ENCODE results near the gene DCBLD1.

Gene DCBLD1

DNA sequence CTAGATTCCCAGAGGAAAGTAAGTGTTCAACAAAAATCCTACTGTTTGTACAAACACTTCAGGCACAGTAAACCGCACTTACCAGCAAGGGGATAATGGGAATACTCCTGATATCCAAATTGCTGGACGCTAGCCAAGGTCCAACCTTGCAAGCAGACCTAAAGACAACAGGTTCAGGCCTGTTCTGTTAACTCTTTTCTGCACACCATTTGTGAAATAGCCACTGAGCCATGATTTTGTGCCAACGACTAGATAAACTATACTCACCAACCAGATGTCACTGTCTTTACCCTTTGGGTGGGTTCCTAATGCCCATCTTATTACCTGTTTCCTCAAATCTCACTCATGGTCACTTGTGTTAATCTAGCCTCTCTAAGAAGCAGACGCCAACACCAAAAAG lies 76.3 kb downstream of the DCBLD1 start:
- Histone ChIP-seq H3K27me3 (ENCODE audit: control insufficient read depth, insufficient read depth, low read length) (no peaks in the 10 kb centered on the region), H3K36me3 (ENCODE audit: control insufficient read depth, insufficient read depth, low read length) (peaks cover 3% of the 10 kb centered on the region), H3K27ac (ENCODE audit: low read depth, low read length) (no peak overlapping the region), H3K4me3 (ENCODE audit: low read length) (no peak overlapping the region), H3K9ac (ENCODE audit: low read length) (no peak overlapping the region), H3K4me1 (ENCODE audit: control insufficient read depth, insufficient read depth, low read length) (no peaks in the 10 kb centered on the region)

GRCh38 chr6:117559299-117559698 lies 76.8 kb downstream of the DCBLD1 start:
- no peaks in the 10 kb centered on the region for H3K27me3 ChIP-seq (ENCODE audit: control insufficient read depth, insufficient read depth, low read length)
- no peak overlapping the region for H3K4me3 ChIP-seq (ENCODE audit: low read length)
- peaks cover 3% of the 10 kb centered on the region for H3K36me3 ChIP-seq (ENCODE audit: control insufficient read depth, insufficient read depth, low read length)
- H3K27ac ChIP-seq (ENCODE audit: low read depth, low read length), result no peak overlapping the region
- no peaks in the 10 kb centered on the region for H3K4me1 ChIP-seq (ENCODE audit: control insufficient read depth, insufficient read depth, low read length)
- H3K9ac ChIP-seq (ENCODE audit: low read length), result no peak overlapping the region

GRCh38 chr6:117561128-117561527 lies 78.7 kb downstream of the DCBLD1 start:
- Histone ChIP-seq H3K4me3 (ENCODE audit: low read length) (no peak overlapping the region), H3K4me1 (ENCODE audit: control insufficient read depth, insufficient read depth, low read length) (no peaks in the 10 kb centered on the region), H3K9ac (ENCODE audit: low read length) (no peak overlapping the region), H3K36me3 (ENCODE audit: control insufficient read depth, insufficient read depth, low read length) (peaks cover 6% of the 10 kb centered on the region), H3K27ac (ENCODE audit: low read depth, low read length) (no peak overlapping the region), H3K27me3 (ENCODE audit: control insufficient read depth, insufficient read depth, low read length) (no peaks in the 10 kb centered on the region)

DNA sequence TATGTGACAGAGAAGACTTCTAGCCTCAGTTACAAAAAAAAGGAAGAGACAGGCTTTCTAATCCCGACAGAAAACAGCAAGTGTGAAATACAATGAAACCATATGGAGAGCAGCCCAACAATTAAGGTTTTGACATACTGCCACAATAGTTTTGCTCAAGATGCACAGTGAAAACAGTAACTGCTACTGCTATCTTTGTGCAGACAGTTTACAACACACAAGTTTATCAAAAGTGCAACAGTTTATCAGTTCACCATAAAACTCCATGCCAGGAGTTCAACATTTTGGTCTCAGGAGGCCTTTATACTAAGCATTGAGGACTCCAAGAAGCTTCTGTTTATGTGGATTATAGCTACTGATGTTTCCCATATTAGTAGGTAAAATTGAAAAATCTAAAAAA lies 82.2 kb downstream of the DCBLD1 start:
- H3K4me1 ChIP-seq (ENCODE audit: control insufficient read depth, insufficient read depth, low read length), result no peaks in the 10 kb centered on the region
- peaks cover 14% of the 10 kb centered on the region for H3K36me3 ChIP-seq (ENCODE audit: control insufficient read depth, insufficient read depth, low read length)
- H3K9ac ChIP-seq (ENCODE audit: low read length), result no peak overlapping the region
- no peaks in the 10 kb centered on the region for H3K27me3 ChIP-seq (ENCODE audit: control insufficient read depth, insufficient read depth, low read length)
- H3K27ac ChIP-seq (ENCODE audit: low read depth, low read length), result no peak overlapping the region
- no peak overlapping the region for H3K4me3 ChIP-seq (ENCODE audit: low read length)

- no peak overlapping the region for H3K9ac ChIP-seq (ENCODE audit: low read length)
- peaks cover 14% of the 10 kb centered on the region for H3K36me3 ChIP-seq (ENCODE audit: control insufficient read depth, insufficient read depth, low read length)
- no peaks in the 10 kb centered on the region for H3K27me3 ChIP-seq (ENCODE audit: control insufficient read depth, insufficient read depth, low read length)
- H3K4me3 ChIP-seq (ENCODE audit: low read length), result no peak overlapping the region
- no peaks in the 10 kb centered on the region for H3K4me1 ChIP-seq (ENCODE audit: control insufficient read depth, insufficient read depth, low read length)
- H3K27ac ChIP-seq (ENCODE audit: low read depth, low read length), result no peak overlapping the region
Measured at GRCh38 chr6:117568247-117568646, 85.8 kb downstream of the DCBLD1 start.

DNA sequence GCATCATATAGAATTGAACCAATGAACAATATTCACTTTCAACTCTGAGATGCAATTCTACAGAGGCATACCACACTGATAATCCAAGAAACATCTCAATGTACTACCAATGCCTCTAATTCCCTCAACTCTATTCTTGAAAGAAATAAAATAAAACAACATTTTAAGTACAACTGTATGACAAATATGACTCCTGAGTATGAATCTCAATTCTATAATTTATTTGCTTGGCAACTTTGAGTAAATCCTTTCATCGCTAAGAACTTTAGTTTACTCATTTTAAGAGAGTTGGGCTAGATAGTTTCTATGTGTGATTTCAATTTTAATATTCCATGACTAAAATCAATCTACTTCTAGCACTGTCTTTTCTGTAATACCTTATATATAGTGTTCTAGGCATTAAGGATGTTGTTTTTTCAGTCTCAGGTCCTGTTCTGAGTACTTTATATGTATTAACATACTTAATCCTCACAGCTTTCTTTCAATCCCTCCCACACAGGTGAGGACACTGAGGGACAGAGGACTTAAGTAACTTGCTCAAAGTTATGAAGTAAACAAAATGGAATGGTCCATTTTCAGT lies 86.4 kb downstream of the DCBLD1 start:
- peaks cover 14% of the 10 kb centered on the region for H3K36me3 ChIP-seq (ENCODE audit: control insufficient read depth, insufficient read depth, low read length)
- no peak overlapping the region for H3K27ac ChIP-seq (ENCODE audit: low read depth, low read length)
- H3K9ac ChIP-seq (ENCODE audit: low read length), result no peak overlapping the region
- H3K27me3 ChIP-seq (ENCODE audit: control insufficient read depth, insufficient read depth, low read length), result no peaks in the 10 kb centered on the region
- H3K4me3 ChIP-seq (ENCODE audit: low read length), result no peak overlapping the region
- no peaks in the 10 kb centered on the region for H3K4me1 ChIP-seq (ENCODE audit: control insufficient read depth, insufficient read depth, low read length)

DNA sequence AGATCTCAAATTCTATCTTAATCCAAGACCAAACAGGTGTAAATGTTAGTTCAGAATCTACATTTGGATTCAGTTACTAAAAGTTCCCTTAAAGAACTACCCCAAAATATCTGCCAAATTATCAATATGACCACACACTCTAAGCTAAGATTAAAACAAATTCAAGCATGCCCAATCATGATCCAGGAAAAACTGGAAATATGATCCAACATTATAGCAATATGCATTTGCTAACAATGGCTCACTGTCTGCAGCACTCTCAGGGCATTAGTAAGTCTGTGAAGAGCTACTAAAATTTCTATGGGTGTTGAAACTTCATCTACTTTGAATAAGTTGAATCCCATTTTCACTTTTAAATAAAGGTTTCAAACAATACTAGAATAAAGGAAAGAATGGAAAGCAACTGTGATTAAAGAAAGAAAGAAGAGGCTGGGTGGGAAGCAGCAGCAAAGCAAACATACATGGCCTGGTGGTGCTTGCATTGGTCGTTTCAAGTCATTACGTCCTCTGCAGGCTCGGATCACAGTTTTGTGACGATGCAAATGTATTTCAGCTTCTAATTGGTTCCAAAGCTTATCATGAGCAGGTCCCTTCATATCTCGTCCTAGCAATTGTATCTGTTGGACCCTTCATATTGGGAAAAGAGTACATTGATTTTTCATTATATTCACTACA lies 90.7 kb downstream of the DCBLD1 start:
- H3K4me3 ChIP-seq (ENCODE audit: low read length), result no peak overlapping the region
- no peak overlapping the region for H3K9ac ChIP-seq (ENCODE audit: low read length)
- no peaks in the 10 kb centered on the region for H3K27me3 ChIP-seq (ENCODE audit: control insufficient read depth, insufficient read depth, low read length)
- no peak overlapping the region for H3K27ac ChIP-seq (ENCODE audit: low read depth, low read length)
- H3K36me3 ChIP-seq (ENCODE audit: control insufficient read depth, insufficient read depth, low read length), result peaks cover 9% of the 10 kb centered on the region
- no peaks in the 10 kb centered on the region for H3K4me1 ChIP-seq (ENCODE audit: control insufficient read depth, insufficient read depth, low read length)

- H3K27me3 ChIP-seq (ENCODE audit: control insufficient read depth, insufficient read depth, low read length), result no peaks in the 10 kb centered on the region
- no peak overlapping the region for H3K9ac ChIP-seq (ENCODE audit: low read length)
- H3K4me1 ChIP-seq (ENCODE audit: control insufficient read depth, insufficient read depth, low read length), result no peaks in the 10 kb centered on the region
- no peak overlapping the region for H3K27ac ChIP-seq (ENCODE audit: low read depth, low read length)
- H3K4me3 ChIP-seq (ENCODE audit: low read length), result no peak overlapping the region
- peaks cover 7% of the 10 kb centered on the region for H3K36me3 ChIP-seq (ENCODE audit: control insufficient read depth, insufficient read depth, low read length)
Measured at GRCh38 chr6:117574198-117574597, 91.7 kb downstream of the DCBLD1 start.

DNA sequence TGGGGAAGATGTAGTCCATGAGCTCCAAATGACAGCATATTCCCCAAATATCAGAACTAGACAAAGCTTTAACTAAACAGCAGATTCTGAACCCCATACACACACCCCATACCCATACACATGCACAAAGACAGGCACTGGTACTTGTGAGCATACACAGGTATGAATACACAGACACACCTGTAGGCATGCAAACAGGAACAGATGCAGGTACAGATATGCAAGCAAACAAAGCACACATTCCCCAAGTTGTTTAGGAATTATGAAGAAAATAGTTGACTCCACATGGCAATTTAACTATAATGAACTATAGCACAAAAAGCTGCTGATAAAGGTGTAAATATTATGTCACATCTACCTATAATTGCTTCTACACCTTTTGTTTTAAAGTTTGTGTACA lies 103.2 kb downstream of the DCBLD1 start:
- no peaks in the 10 kb centered on the region for H3K4me1 ChIP-seq (ENCODE audit: control insufficient read depth, insufficient read depth, low read length)
- no peak overlapping the region for H3K9ac ChIP-seq (ENCODE audit: low read length)
- no peak overlapping the region for H3K27ac ChIP-seq (ENCODE audit: low read depth, low read length)
- peaks cover 3% of the 10 kb centered on the region for H3K36me3 ChIP-seq (ENCODE audit: control insufficient read depth, insufficient read depth, low read length)
- H3K27me3 ChIP-seq (ENCODE audit: control insufficient read depth, insufficient read depth, low read length), result no peaks in the 10 kb centered on the region
- no peak overlapping the region for H3K4me3 ChIP-seq (ENCODE audit: low read length)

GRCh38 chr6:117590447-117590846 lies 108.0 kb downstream of the DCBLD1 start:
- Histone ChIP-seq H3K4me1 (ENCODE audit: control insufficient read depth, insufficient read depth, low read length) (no peaks in the 10 kb centered on the region), H3K36me3 (ENCODE audit: control insufficient read depth, insufficient read depth, low read length) (peaks cover 3% of the 10 kb centered on the region), H3K9ac (ENCODE audit: low read length) (no peak overlapping the region), H3K4me3 (ENCODE audit: low read length) (no peak overlapping the region), H3K27me3 (ENCODE audit: control insufficient read depth, insufficient read depth, low read length) (no peaks in the 10 kb centered on the region), H3K27ac (ENCODE audit: low read depth, low read length) (no peak overlapping the region)

- Histone ChIP-seq H3K4me1 (ENCODE audit: control insufficient read depth, insufficient read depth, low read length) (no peaks in the 10 kb centered on the region), H3K4me3 (ENCODE audit: low read length) (no peak overlapping the region), H3K27ac (ENCODE audit: low read depth, low read length) (no peak overlapping the region), H3K36me3 (ENCODE audit: control insufficient read depth, insufficient read depth, low read length) (peaks cover 3% of the 10 kb centered on the region), H3K27me3 (ENCODE audit: control insufficient read depth, insufficient read depth, low read length) (no peaks in the 10 kb centered on the region), H3K9ac (ENCODE audit: low read length) (no peak overlapping the region)
Measured at GRCh38 chr6:117591405-117591804, 108.9 kb downstream of the DCBLD1 start.

DNA sequence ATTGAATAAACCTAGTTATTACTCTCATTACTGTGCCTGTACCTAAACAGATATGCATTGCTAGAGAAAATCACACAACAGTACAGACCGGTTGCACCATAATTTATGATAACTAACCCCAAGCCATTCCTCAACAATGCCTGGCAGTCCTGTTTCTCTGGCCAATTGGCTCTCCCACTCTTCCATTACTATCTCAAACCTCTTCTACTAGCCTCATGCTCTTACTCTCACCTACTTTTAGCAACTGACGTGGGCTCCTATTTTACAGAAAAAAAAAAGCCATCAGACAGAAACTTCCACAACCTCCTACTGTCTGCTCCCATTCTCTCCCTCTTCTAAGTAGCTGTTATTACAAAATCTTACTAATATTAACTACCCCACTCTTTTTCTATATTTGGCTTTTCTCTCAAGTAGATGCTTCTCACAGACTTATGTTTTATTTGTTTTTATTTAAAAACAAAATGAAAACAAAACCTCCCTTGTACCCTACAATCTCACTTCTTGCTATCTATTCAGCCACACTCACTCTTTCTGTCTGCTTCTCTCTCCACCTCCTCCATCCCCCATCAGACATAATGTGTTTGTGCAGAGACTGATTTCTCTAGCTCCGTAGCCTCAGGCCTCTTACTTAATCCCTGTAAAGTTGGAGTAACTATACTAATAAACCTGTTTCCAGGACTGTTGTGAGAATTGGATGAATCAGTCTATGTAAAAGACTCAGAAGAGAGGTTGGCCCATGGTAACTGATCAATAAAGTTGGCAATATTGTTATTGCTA lies 110.7 kb downstream of the DCBLD1 start:
- H3K36me3 ChIP-seq (ENCODE audit: control insufficient read depth, insufficient read depth, low read length), result peaks cover 3% of the 10 kb centered on the region
- H3K27me3 ChIP-seq (ENCODE audit: control insufficient read depth, insufficient read depth, low read length), result no peaks in the 10 kb centered on the region
- H3K9ac ChIP-seq (ENCODE audit: low read length), result no peak overlapping the region
- H3K4me3 ChIP-seq (ENCODE audit: low read length), result no peak overlapping the region
- H3K4me1 ChIP-seq (ENCODE audit: control insufficient read depth, insufficient read depth, low read length), result no peaks in the 10 kb centered on the region
- H3K27ac ChIP-seq (ENCODE audit: low read depth, low read length), result no peak overlapping the region
